ENCODE data around the gene AEBP2. TPM values are rescaled to one million over a fixed set of nuclear protein-coding genes. Genes with fewer than 3 reads are reported as not detected.

Gene AEBP2
- total and polyA plus RNA-seq, 8 donors, result 28.2 to 58.6 (median 54.2) TPM

GRCh38 chr12:19404242-19404880 lies 34.9 kb upstream of the AEBP2 start:
- intact Hi-C loops (cut with DNase I), result no loop called here
- ATAC-seq, result no peak
- H3K27me3 ChIP-seq, result no peaks in the 10 kb centered on the region
- no peaks in the 10 kb centered on the region for H3K36me3 ChIP-seq
- H3K4me3 ChIP-seq, result no peak overlapping the region
- DNase-seq, result no peak
- no peak overlapping the region for H3K27ac ChIP-seq
- no peaks in the 10 kb centered on the region for H3K4me1 ChIP-seq
- no peak for TF ChIP-seq CTCF (IDR thresholded peaks at IDR 0.05)
- H3K9me3 ChIP-seq, result no peaks in the 10 kb centered on the region

- ATAC-seq (no peak), DNase-seq (no peak)
- Histone ChIP-seq H3K27ac (no peak overlapping the region), H3K36me3 (no peaks in the 10 kb centered on the region), H3K9me3 (no peaks in the 10 kb centered on the region), H3K4me1 (no peaks in the 10 kb centered on the region), H3K4me3 (no peak overlapping the region), H3K27me3 (no peaks in the 10 kb centered on the region)
- intact Hi-C loops (cut with DNase I), result no loop called here
- no peak for TF ChIP-seq CTCF (IDR thresholded peaks at IDR 0.05)
Observed at GRCh38 chr12:19409376-19409775, 29.9 kb upstream of the AEBP2 start.

- intact Hi-C loops (cut with DNase I), result no loop called here
- H3K27ac ChIP-seq, result no peak overlapping the region
Observed at GRCh38 chr12:19410211-19410610, 29.1 kb upstream of the AEBP2 start.

GRCh38 chr12:19410629-19411185 lies 28.6 kb upstream of the AEBP2 start:
- no peaks in the 10 kb centered on the region for H3K36me3 ChIP-seq
- H3K4me1 ChIP-seq, result no peaks in the 10 kb centered on the region
- DNase-seq (no peak), ATAC-seq (peak; percentile 76)
- H3K9me3 ChIP-seq, result no peaks in the 10 kb centered on the region
- no peak for TF ChIP-seq CTCF (IDR thresholded peaks at IDR 0.05)
- no peak overlapping the region for H3K4me3 ChIP-seq
- intact Hi-C loops (cut with DNase I), result no loop called here
- H3K27me3 ChIP-seq, result no peaks in the 10 kb centered on the region
- H3K27ac ChIP-seq, result no peak overlapping the region

More at GRCh38 chr12:19410211-19410610, 29.1 kb upstream of the AEBP2 start:
- DNase-seq, result no peak
- H3K4me3 ChIP-seq, result no peak overlapping the region
- no peaks in the 10 kb centered on the region for H3K27me3 ChIP-seq
- no peaks in the 10 kb centered on the region for H3K36me3 ChIP-seq
- H3K4me1 ChIP-seq, result no peaks in the 10 kb centered on the region
- ATAC-seq, result peak; percentile 76
- TF ChIP-seq CTCF (IDR thresholded peaks at IDR 0.05), result no peak
- no peaks in the 10 kb centered on the region for H3K9me3 ChIP-seq

- no peak for ATAC-seq
- H3K36me3 ChIP-seq, result no peaks in the 10 kb centered on the region
- no peak for DNase-seq
- H3K4me3 ChIP-seq, result no peak overlapping the region
- no peaks in the 10 kb centered on the region for H3K4me1 ChIP-seq
- TF ChIP-seq CTCF (IDR thresholded peaks at IDR 0.05), result no peak
- H3K27ac ChIP-seq, result no peak overlapping the region
- no peaks in the 10 kb centered on the region for H3K27me3 ChIP-seq
- intact Hi-C loops (cut with DNase I), result no loop called here
- H3K9me3 ChIP-seq, result no peaks in the 10 kb centered on the region
Observed at GRCh38 chr12:19411234-19412204, 27.8 kb upstream of the AEBP2 start.

All from left lung (tissue), 10 donors.